H1 (cell line): ENCODE results near the gene SPHK1. TPM values are rescaled to one million over a fixed set of nuclear protein-coding genes. Genes with fewer than 3 reads are reported as not detected.

Experiments used
- CHD7 ChIP-seq: fragments of 300-600 bp; sonication (generic); IDR thresholded peaks from 2 replicates; pipeline ENCODE4 v1.7.1; 2012; ENCODE audit warnings: low read length, moderate library complexity, mild to moderate bottlenecking, inconsistent platforms; ENCODE audit not compliant: insufficient replicate concordance
- JUND ChIP-seq: IDR thresholded peaks from 2 replicates; pipeline ENCODE4 v1.6.1; 2011; ENCODE audit warnings: mild to moderate bottlenecking, improper control_type of control experiment, low read length
- polyA plus RNA-seq, 7 experiments: library from polyadenylated mRNA; depleted of rRNA in 3 of 7; stranded (reverse) in 5 of 7; unstranded in 2 of 7; fragments of >200 nt in 5 of 7; fragments of 200-250 nt in 2 of 7; gene quantifications; 1 replicate in 5 of 7; 2 replicates in 1 of 7; 4 replicates in 1 of 7; pipeline versions ENCODE4 v1.2.1 to v1.2.3, GENCODE V29; 2011 to 2013; ENCODE audit warnings: missing spikeins in 2 of 7, mixed read lengths in 2 of 7
- total RNA-seq: library from RNA; stranded (reverse); fragmentation: NEBNext Ultra II Directional; extraction: Animal tissue kit (Norgen Biotek cat#: 25700); gene quantifications from 2 replicates; pipeline ENCODE4 v1.2.1, GENCODE V29; 2021

Gene SPHK1
- total and polyA plus RNA-seq, 2 of the 8 experiments (the other 6 are each of a cell fraction or from before 2014, with no cell fraction given), result 2.4 TPM

GRCh38 chr17:76431509-76431908 lies 47.1 kb downstream of the SPHK1 start (continued):
- TF ChIP-seq CHD7, result no peak
- TF ChIP-seq JUND, result no peak
